H1 (cell line): ENCODE data around the gene SCGB1C2. TPM values are rescaled to one million over a fixed set of nuclear protein-coding genes. Genes with fewer than 3 reads are reported as not detected.

Experiments
- CTCF ChIA-PET: fragments of 300-600 bp; sonication (Branson Sonifier 250); formaldehyde crosslinking; loops from one replicate; lab custom pipeline; 2021; ENCODE audit not compliant: partially characterized antibody; lab: Charles Lee
- POLR2A ChIA-PET: fragments of 300-600 bp; sonication (Branson Sonifier 250); formaldehyde crosslinking; loops from one replicate; lab custom pipeline; 2021; ENCODE audit warnings: inconsistent platforms; ENCODE audit not compliant: partially characterized antibody; lab: Charles Lee
- DNase-seq, 2 experiments: peaks; one replicate each; pipeline versions ENCODE4 v3.0.0 to v3.0.0-alpha.2; 2010 to 2022; ENCODE audit warnings: low spot score in 2 of 2, low read depth in 1 of 2, mixed read lengths in 1 of 2
- FAIRE-seq: peaks from 2 replicates; lab custom pipeline; 2011; peaks lifted over from hg19 to GRCh38; lab: Jason Lieb, UNC
- H2AFZ ChIP-seq: 2 replicates; pipeline ENCODE4 v1.8.1; 2012; ENCODE audit warnings: low read length, inconsistent platforms
- H2AK5ac ChIP-seq: 2 replicates; pipeline ENCODE4 v1.6.1; 2013; ENCODE audit warnings: low read depth, low read length
- H2BK120ac ChIP-seq: replicated peaks from 2 replicates; pipeline ENCODE3; 2013; ENCODE audit warnings: low read depth, low read length, inconsistent platforms
- H2BK12ac ChIP-seq: 2 replicates; pipeline ENCODE4 v1.6.1; 2013; ENCODE audit warnings: low read depth, low read length
- H2BK15ac ChIP-seq: 2 replicates; pipeline ENCODE4 v1.6.1; 2013; ENCODE audit warnings: low read length
- H2BK20ac ChIP-seq: 2 replicates; pipeline ENCODE4 v1.6.1; 2013; ENCODE audit warnings: low read length
- H2BK5ac ChIP-seq: 2 replicates; pipeline ENCODE4 v1.6.1; 2013; ENCODE audit warnings: low read depth, low read length
- H3K14ac ChIP-seq: 2 replicates; pipeline ENCODE4 v1.6.1; 2013; ENCODE audit warnings: inconsistent platforms; ENCODE audit not compliant: insufficient read length
- H3K18ac ChIP-seq: 2 replicates; pipeline ENCODE4 v1.6.1; 2013; ENCODE audit warnings: low read length; ENCODE audit errors: extremely low read depth
- H3K23ac ChIP-seq: 2 replicates; pipeline ENCODE4 v1.6.1; 2013; ENCODE audit warnings: inconsistent platforms; ENCODE audit not compliant: insufficient read length
- H3K23me2 ChIP-seq: 2 replicates; pipeline ENCODE4 v1.6.1; 2013; ENCODE audit warnings: low read depth, low read length
- H3K27ac ChIP-seq: 2 replicates; pipeline ENCODE4 v1.6.1; 2011; ENCODE audit warnings: low read depth, low read length, inconsistent platforms
- H3K27me3 ChIP-seq, 4 experiments: replicated peaks in 1 of 4; 1 replicate in 1 of 4; 2 replicates in 3 of 4; pipeline versions ENCODE4 v1.6.1 to v1.8.1; 2011 to 2013; ENCODE audit warnings: low read length in 3 of 4, mild to moderate bottlenecking in 3 of 4, inconsistent platforms in 2 of 4, mixed read lengths in 2 of 4, moderate library complexity in 1 of 4; ENCODE audit not compliant: control insufficient read depth in 3 of 4, insufficient read depth in 3 of 4; ENCODE audit errors: extremely low read depth in 1 of 4
- H3K36me3 ChIP-seq, 4 experiments: 2 replicates each; pipeline versions ENCODE4 v1.6.1 to v1.8.1; 2011 to 2013; ENCODE audit warnings: mild to moderate bottlenecking in 4 of 4, low read length in 3 of 4, moderate library complexity in 2 of 4, control low read depth in 1 of 4, inconsistent platforms in 1 of 4; ENCODE audit not compliant: insufficient read depth in 4 of 4, control insufficient read depth in 2 of 4
- H3K4ac ChIP-seq: replicated peaks from 2 replicates; pipeline ENCODE3; 2013; ENCODE audit warnings: low read length, low read depth, mixed read lengths, inconsistent platforms; ENCODE audit not compliant: insufficient read length
- H3K4me1 ChIP-seq, 4 experiments: replicated peaks in 1 of 4; 1 replicate in 1 of 4; 2 replicates in 3 of 4; pipeline versions ENCODE4 v1.6.1 to v1.8.1; 2011 to 2013; ENCODE audit warnings: low read length in 3 of 4, inconsistent platforms in 2 of 4, mixed read lengths in 1 of 4; ENCODE audit not compliant: insufficient read depth in 4 of 4, control insufficient read depth in 3 of 4
- H3K4me2 ChIP-seq, 2 experiments: 2 replicates each; pipeline versions ENCODE4 v1.6.1 to v1.8.1; 2011 to 2013; ENCODE audit warnings: low read depth in 2 of 2, low read length in 2 of 2, control low read depth in 1 of 2, inconsistent platforms in 1 of 2, mild to moderate bottlenecking in 1 of 2; ENCODE audit not compliant: insufficient read depth in 1 of 2
- H3K4me3 ChIP-seq, 4 experiments: fragments of 200-600, 300-600 bp in 1 of 4; sonication (generic), shearing (Covaris generic), sonication (Bioruptor Twin) in 1 of 4; 2 replicates each; pipeline versions ENCODE4 v1.5.1 to v1.8.1; 2011 to 2016; ENCODE audit warnings: low read length in 4 of 4, low read depth in 3 of 4, control low read depth in 2 of 4, inconsistent platforms in 2 of 4, mild to moderate bottlenecking in 2 of 4, mixed read lengths in 1 of 4, moderate library complexity in 1 of 4; ENCODE audit not compliant: insufficient read depth in 2 of 4; ENCODE audit errors: extremely low read depth in 1 of 4
- H3K56ac ChIP-seq: replicated peaks from 2 replicates; pipeline ENCODE3; 2013; ENCODE audit warnings: low read depth, mild to moderate bottlenecking, mixed read lengths, low read length, inconsistent platforms; ENCODE audit not compliant: insufficient read length
- H3K79me1 ChIP-seq: 2 replicates; pipeline ENCODE4 v1.6.1; 2013; ENCODE audit warnings: low read depth, low read length, control low read depth
- H3K79me2 ChIP-seq, 2 experiments: 2 replicates each; pipeline versions ENCODE4 v1.6.1 to v1.8.1; 2012 to 2013; ENCODE audit warnings: low read length in 2 of 2, mild to moderate bottlenecking in 2 of 2, inconsistent platforms in 1 of 2; ENCODE audit not compliant: insufficient read depth in 2 of 2, control insufficient read depth in 1 of 2
- H3K9ac ChIP-seq, 4 experiments: replicated peaks in 1 of 4; 1 replicate in 1 of 4; 2 replicates in 3 of 4; pipeline versions ENCODE4 v1.6.1 to v1.8.1; 2011 to 2013; ENCODE audit warnings: low read depth in 3 of 4, low read length in 3 of 4, control low read depth in 2 of 4, mild to moderate bottlenecking in 2 of 4, moderate library complexity in 2 of 4, inconsistent platforms in 1 of 4; ENCODE audit errors: extremely low read depth in 1 of 4
- H3K9me3 ChIP-seq, 2 experiments: 2 replicates each; pipeline versions ENCODE4 v1.6.1 to v1.8.1; 2012 to 2013; ENCODE audit warnings: mild to moderate bottlenecking in 2 of 2, moderate library complexity in 2 of 2, control low read depth in 1 of 2, inconsistent platforms in 1 of 2, low read depth in 1 of 2, low read length in 1 of 2, mixed read lengths in 1 of 2; ENCODE audit not compliant: insufficient read depth in 2 of 2
- H4K20me1 ChIP-seq, 2 experiments: replicated peaks in 1 of 2; 2 replicates each; pipeline versions ENCODE3 to v1.8.1; 2011 to 2013; ENCODE audit warnings: inconsistent platforms in 2 of 2, low read length in 2 of 2, mild to moderate bottlenecking in 1 of 2; ENCODE audit not compliant: insufficient read depth in 2 of 2, control insufficient read depth in 1 of 2
- H4K5ac ChIP-seq: 2 replicates; pipeline ENCODE4 v1.6.1; 2013; ENCODE audit warnings: low read length, low read depth, mixed read lengths, inconsistent platforms; ENCODE audit not compliant: insufficient read length
- H4K8ac ChIP-seq: 2 replicates; pipeline ENCODE4 v1.8.0; 2013; ENCODE audit warnings: mild to moderate bottlenecking, moderate library complexity, low read length, inconsistent platforms; ENCODE audit not compliant: insufficient read depth; ENCODE audit errors: extremely low read depth
- H4K91ac ChIP-seq: replicated peaks from 2 replicates; pipeline ENCODE3; 2013; ENCODE audit warnings: low read length, mixed read lengths, inconsistent platforms; ENCODE audit not compliant: insufficient read length
- E2F6 ChIP-seq: IDR thresholded peaks from 2 replicates; pipeline ENCODE4 v1.6.1; 2012; ENCODE audit warnings: inconsistent platforms
- GTF2F1 ChIP-seq: IDR thresholded peaks from 2 replicates; pipeline ENCODE4 v1.6.1; 2012; ENCODE audit warnings: low read depth, low read length, improper control_type of control experiment, borderline replicate concordance
- KDM1A ChIP-seq: fragments of 200-600, 300-600 bp; sonication (generic); IDR thresholded peaks from 2 replicates; pipeline ENCODE4 v1.7.1; 2016; ENCODE audit warnings: mild to moderate bottlenecking, low read length, borderline replicate concordance
- NANOG ChIP-seq: IDR thresholded peaks from 2 replicates; pipeline ENCODE4 v1.6.1; 2011; ENCODE audit warnings: low read length, low read depth, mild to moderate bottlenecking, inconsistent platforms; ENCODE audit not compliant: insufficient read depth, poor library complexity, severe bottlenecking
- RAD21 ChIP-seq, 2 experiments: IDR thresholded peaks in 1 of 2; conservative IDR thresholded peaks in 1 of 2; 2 replicates each; pipeline ENCODE4 v1.6.1; 2011; ENCODE audit warnings: low read depth in 2 of 2, low read length in 2 of 2, improper control_type of control experiment in 1 of 2, inconsistent platforms in 1 of 2, mild to moderate bottlenecking in 1 of 2, moderate library complexity in 1 of 2
- RFX5 ChIP-seq: IDR thresholded peaks from 2 replicates; pipeline ENCODE4 v1.6.1; 2011; ENCODE audit warnings: low read depth, low read length, improper control_type of control experiment, borderline replicate concordance
- RNF2 ChIP-seq: fragments of 200-900, 300-1000 bp; sonication (generic); IDR thresholded peaks from 2 replicates; pipeline ENCODE4 v1.7.1; 2016; ENCODE audit warnings: borderline replicate concordance, low read depth, mild to moderate bottlenecking, antibody characterized with exemption, low read length; ENCODE audit not compliant: poor library complexity, severe bottlenecking; ENCODE audit errors: missing control alignments
- SIN3A ChIP-seq, 2 experiments: IDR thresholded peaks in 1 of 2; conservative IDR thresholded peaks in 1 of 2; 2 replicates each; pipeline ENCODE4 v1.6.1; 2011 to 2012; ENCODE audit warnings: low read length in 2 of 2, improper control_type of control experiment in 1 of 2, low read depth in 1 of 2, mild to moderate bottlenecking in 1 of 2
- SIRT6 ChIP-seq: IDR thresholded peaks from one replicate; pipeline ENCODE4 v1.7.1; 2012; ENCODE audit warnings: low read length, inconsistent platforms
- TAF7 ChIP-seq: optimal IDR thresholded peaks from 2 replicates; pipeline ENCODE3; 2011; ENCODE audit warnings: low read depth, mild to moderate bottlenecking, inconsistent platforms, low read length, moderate library complexity, borderline replicate concordance
- ZNF274 ChIP-seq: IDR thresholded peaks from 2 replicates; pipeline ENCODE4 v1.7.0; 2012; ENCODE audit warnings: low read length, borderline replicate concordance; ENCODE audit errors: extremely low read depth
- WGBS, 2 experiments: shearing (Covaris generic) in 1 of 2; methylation state at CpG; one replicate each; pipeline versions ENCODE4 v1.1.6 to v1.1.7; 2013 to 2015; ENCODE audit warnings: low lambda C conversion rate in 2 of 2, mixed read lengths in 2 of 2, inconsistent platforms in 1 of 2, low coverage in 1 of 2, missing lambda C conversion rate in 1 of 2; ENCODE audit not compliant: insufficient replicate concordance in 2 of 2, insufficient coverage in 1 of 2, insufficient read length in 1 of 2; ENCODE audit errors: extremely low coverage in 1 of 2, missing lambda C conversion rate in 1 of 2; 5-methylcytosine and 5-hydroxymethylcytosine counted together
- polyA plus RNA-seq, 7 experiments: library from polyadenylated mRNA; depleted of rRNA in 3 of 7; stranded (reverse) in 5 of 7; unstranded in 2 of 7; fragments of >200 nt in 5 of 7; fragments of 200-250 nt in 2 of 7; gene quantifications; 1 replicate in 5 of 7; 2 replicates in 1 of 7; 4 replicates in 1 of 7; pipeline versions ENCODE4 v1.2.1 to v1.2.3, GENCODE V29; 2011 to 2013; ENCODE audit warnings: missing spikeins in 2 of 7, mixed read lengths in 2 of 7
- total RNA-seq: library from RNA; stranded (reverse); fragmentation: NEBNext Ultra II Directional; extraction: Animal tissue kit (Norgen Biotek cat#: 25700); gene quantifications from 2 replicates; pipeline ENCODE4 v1.2.1, GENCODE V29; 2021

The SCGB1C2 gene
- total and polyA plus RNA-seq, 2 of the 8 experiments (the other 6 are each of a cell fraction or from before 2014, with no cell fraction given) = not detected

- Histone ChIP-seq H3K4ac (no peak overlapping the region), H3K4me1 (peaks cover 0 to 2% (median 0%) of the 10 kb centered on the region in 4 experiments; a peak in 1 of 7 replicates), H2AK5ac (no peak overlapping the region), H2AFZ (no peak overlapping the region), H4K20me1 (no peaks in the 10 kb centered on the region), H3K18ac (no peak overlapping the region), H3K27me3 (peaks cover 3 to 17% (median 11%) of the 10 kb centered on the region in 4 experiments; a peak in 5 of 7 replicates), H3K79me1 (no peaks in the 10 kb centered on the region), H2BK12ac (no peak overlapping the region), H3K23me2 (no peaks in the 10 kb centered on the region), H4K5ac (no peak overlapping the region), H3K4me2 (no peak overlapping the region), H2BK20ac (no peak overlapping the region), H3K36me3 (no peaks in the 10 kb centered on the region), H2BK15ac (no peak overlapping the region), H3K9ac (no peak overlapping the region), H2BK120ac (no peak overlapping the region), H3K23ac (no peak overlapping the region), H3K9me3 (peaks cover 2 to 3% of the 10 kb centered on the region in 2 experiments; a peak in 1 of 4 replicates), H4K8ac (no peak overlapping the region), H3K4me3 (no peak overlapping the region), H2BK5ac (no peak overlapping the region), H4K91ac (no peak overlapping the region), H3K79me2 (no peaks in the 10 kb centered on the region), H3K56ac (no peak overlapping the region), H3K14ac (no peak overlapping the region), H3K27ac (no peak overlapping the region)
- WGBS, 2 experiments = 10% methylated on average over 24 of the region's 44 CpGs; no CpG with 5 or more reads in 1 of the 2 experiments
- FAIRE-seq (no peak), DNase-seq (peak; percentile 34 to 99)
- CTCF ChIA-PET = interaction anchor here (1.1 to 2.0 kb wide), 4 partner anchors 10 to 36 kb away, joined by 3 to 9 read pairs (median 5); no protein-coding TSS in a partner anchor
- POLR2A ChIA-PET = no interaction called here
- TF ChIP-seq RFX5 (no peak), RAD21 (IDR thresholded peaks at IDR 0.05 in 1 of 2, conservative IDR thresholded peaks at IDR 0.05 in 1 of 2; ENCODE audit: low read depth in 2 of 2, low read length in 2 of 2) (peak; percentile 85), SIRT6 (no peak), E2F6 (peak; percentile 77), KDM1A (no peak), RNF2 (no peak), GTF2F1 (no peak), ZNF274 (no peak), TAF7 (no peak), SIN3A (conservative IDR thresholded peaks at IDR 0.05 in 1 of 2, IDR thresholded peaks at IDR 0.05 in 1 of 2; ENCODE audit: low read depth in 1 of 2, low read length in 2 of 2) (no peak), NANOG (no peak)
These were observed 6.5 kb downstream of the SCGB1C2 start for GRCh38 chr17:143785-144281.
